Effector memory CD8-positive, alpha-beta T cell (primary cell): ENCODE results near the gene MYO1E.
"Not testable (repeated sequence)": the region's sequence is repeated elsewhere in the genome, so short reads cannot be mapped to it uniquely, and the experiment has no call there.

ENCODE experiments used
- ATAC-seq: fragments of 150-1000 bp; cut with Tn5 transposase; replicated peaks from 2 replicates; pipeline ENCODE4 v1.10.0; 2021; ENCODE audit warnings: mild to moderate bottlenecking, moderate library complexity
- DNase-seq, 3 experiments: peaks; one replicate each; pipeline ENCODE4 v3.0.0; 2021
- H3K27ac Mint-ChIP-seq, 2 donors: one replicate each; pipeline ENCODE4 v1.8.0; 2022; ENCODE audit warnings: mild to moderate bottlenecking in 2 of 2, mixed read lengths in 2 of 2, moderate library complexity in 2 of 2
- H3K27me3 Mint-ChIP-seq, 2 donors: one replicate each; pipeline ENCODE4 v1.8.0; 2022; ENCODE audit warnings: mixed read lengths in 2 of 2
- H3K36me3 Mint-ChIP-seq: one replicate; pipeline ENCODE4 v1.8.0; 2022; ENCODE audit warnings: mild to moderate bottlenecking, moderate library complexity, mixed read lengths; ENCODE audit not compliant: insufficient read depth
- H3K4me1 Mint-ChIP-seq, 2 donors: one replicate each; pipeline ENCODE4 v1.8.0; 2022; ENCODE audit warnings: low read depth in 2 of 2, mixed read lengths in 2 of 2
- H3K4me3 Mint-ChIP-seq, 2 donors: one replicate each; pipeline ENCODE4 v1.8.0; 2022; ENCODE audit warnings: mild to moderate bottlenecking in 2 of 2, mixed read lengths in 2 of 2, moderate library complexity in 2 of 2
- H3K9me3 Mint-ChIP-seq, 2 donors: one replicate each; pipeline ENCODE4 v1.8.0; 2022; ENCODE audit warnings: mixed read lengths in 2 of 2

The MYO1E gene

DNA sequence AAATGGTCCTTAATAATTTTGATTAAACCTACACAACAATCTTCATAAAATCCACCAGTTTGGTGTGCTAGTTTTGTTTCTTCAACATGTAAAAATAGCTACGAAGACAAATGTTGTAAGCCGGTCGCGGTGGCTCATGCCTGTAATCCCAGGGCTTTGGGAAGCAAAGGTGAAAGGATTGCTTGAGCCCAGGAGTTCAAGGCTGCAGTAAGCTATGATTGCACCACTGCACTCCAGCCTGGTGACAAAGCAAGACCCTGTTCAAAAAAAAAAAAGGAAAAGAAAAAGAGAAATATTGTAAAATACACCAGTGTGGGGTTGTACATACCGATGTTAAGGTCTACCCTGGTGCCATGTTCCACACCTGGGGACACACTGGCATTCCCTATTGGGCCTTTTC, 91.0 kb downstream of the MYO1E start:
- Mint-ChIP-seq H3K9me3 (no peaks in the 10 kb centered on the region), H3K27me3 (peaks cover 5 to 28% of the 10 kb centered on the region in 2 donors), H3K36me3 (no peaks in the 10 kb centered on the region), H3K4me1 (peaks cover 3 to 7% of the 10 kb centered on the region in 2 donors), H3K4me3 (no peak overlapping the region), H3K27ac (no peak overlapping the region)
- ATAC-seq (no peak), DNase-seq (no peak)

GRCh38 chr15:59280855-59281254, 91.8 kb downstream of the MYO1E start:
- DNase-seq (no peak), ATAC-seq (no peak)
- H3K9me3 Mint-ChIP-seq, result no peaks in the 10 kb centered on the region
- H3K4me1 Mint-ChIP-seq, result peaks cover 3 to 7% of the 10 kb centered on the region in 2 donors
- H3K27ac Mint-ChIP-seq, result no peak overlapping the region
- no peaks in the 10 kb centered on the region for H3K36me3 Mint-ChIP-seq
- no peak overlapping the region for H3K4me3 Mint-ChIP-seq
- H3K27me3 Mint-ChIP-seq, result peaks cover 5 to 37% of the 10 kb centered on the region in 2 donors

DNA sequence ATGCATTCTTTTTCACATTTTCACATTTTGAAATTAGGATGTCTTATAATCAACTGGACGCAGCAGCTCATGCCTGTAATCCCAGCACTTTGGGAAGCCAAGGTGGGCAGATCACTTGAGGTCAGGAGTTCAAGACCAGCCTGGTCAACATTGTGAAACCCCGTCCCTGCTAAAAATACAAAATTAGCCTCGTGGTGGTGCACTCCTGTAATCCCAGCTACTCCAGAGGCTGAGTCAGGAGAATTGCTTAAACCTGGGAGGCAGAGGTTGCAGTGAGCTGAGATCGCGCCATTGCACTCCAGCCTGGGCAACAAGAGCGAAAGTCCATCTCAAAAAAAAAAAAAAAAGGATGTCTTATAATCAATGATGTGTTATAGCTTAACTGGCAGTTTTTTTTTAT, 92.4 kb downstream of the MYO1E start:
- not testable (repeated sequence) for H3K27ac Mint-ChIP-seq, DNase-seq, H3K9me3 Mint-ChIP-seq, H3K4me3 Mint-ChIP-seq, H3K4me1 Mint-ChIP-seq, H3K36me3 Mint-ChIP-seq, ATAC-seq
- peaks cover 9 to 42% of the 10 kb centered on the region in 2 donors for H3K27me3 Mint-ChIP-seq

- DNase-seq (no peak), ATAC-seq (no peak)
- Mint-ChIP-seq H3K4me3 (no peak overlapping the region), H3K27ac (no peak overlapping the region), H3K4me1 (peaks cover 6 to 7% of the 10 kb centered on the region in 2 donors), H3K36me3 (no peaks in the 10 kb centered on the region), H3K9me3 (no peaks in the 10 kb centered on the region), H3K27me3 (peaks cover 12 to 55% of the 10 kb centered on the region in 2 donors)
These were observed 93.6 kb downstream of the MYO1E start for GRCh38 chr15:59279023-59279422.

- no peak overlapping the region for H3K27ac Mint-ChIP-seq
- DNase-seq (no peak), ATAC-seq (no peak)
- H3K4me1 Mint-ChIP-seq, result peaks cover 1 to 4% of the 10 kb centered on the region in 2 donors
- H3K4me3 Mint-ChIP-seq, result no peak overlapping the region
- H3K9me3 Mint-ChIP-seq, result no peaks in the 10 kb centered on the region
- no peaks in the 10 kb centered on the region for H3K36me3 Mint-ChIP-seq
- peaks cover 12 to 51% of the 10 kb centered on the region in 2 donors for H3K27me3 Mint-ChIP-seq
These were observed 94.6 kb downstream of the MYO1E start for GRCh38 chr15:59278120-59278519.

DNA sequence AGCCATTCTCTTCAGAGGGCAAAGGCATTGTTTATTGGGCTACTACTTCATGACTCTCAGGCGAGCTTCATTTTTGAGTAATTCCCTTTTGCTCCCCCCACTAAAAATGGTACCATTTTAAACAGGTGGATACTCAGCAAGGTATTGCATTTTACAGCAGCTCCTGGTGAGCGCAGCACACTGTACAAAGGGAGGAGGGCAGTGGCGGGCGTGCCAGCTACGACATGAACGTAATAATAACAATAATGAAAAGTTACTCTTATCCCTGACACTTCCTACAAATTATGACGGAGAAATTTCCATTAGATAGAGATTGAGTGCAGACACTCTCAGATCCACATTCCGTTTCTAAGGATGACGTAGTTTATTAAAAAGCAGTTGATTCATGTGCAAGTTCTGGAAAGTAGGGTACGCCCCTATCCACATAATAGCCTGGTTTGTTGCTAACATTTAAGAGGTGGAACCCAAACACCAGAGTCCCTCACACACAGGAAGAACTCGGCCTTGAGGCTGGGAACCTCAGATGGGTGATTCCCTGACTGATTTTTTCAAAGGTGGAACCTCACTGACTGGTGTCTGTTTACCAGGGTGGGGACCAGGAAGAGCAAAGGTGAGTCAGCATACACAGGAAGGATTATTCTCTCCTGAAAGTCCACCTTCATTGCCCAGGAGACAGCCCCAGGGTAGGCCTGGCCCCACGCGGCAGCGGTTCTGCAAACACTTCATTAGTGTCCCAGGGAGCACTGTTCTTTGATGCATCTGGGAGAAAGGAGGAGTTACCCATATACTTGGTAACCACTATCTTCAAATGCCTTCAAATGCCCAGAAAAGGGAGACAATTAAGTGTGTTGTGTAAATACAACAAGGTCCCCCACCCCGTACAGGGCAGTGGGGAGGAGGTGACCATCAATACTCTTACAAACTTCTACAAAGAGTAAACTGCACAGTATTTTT, 96.2 kb downstream of the MYO1E start:
- no peak for ATAC-seq
- H3K4me1 Mint-ChIP-seq, result peaks cover 0 to 4% of the 10 kb centered on the region in 2 donors
- H3K36me3 Mint-ChIP-seq, result no peaks in the 10 kb centered on the region
- H3K27ac Mint-ChIP-seq, result no peak overlapping the region
- DNase-seq, result no peak
- peaks cover 12 to 35% of the 10 kb centered on the region in 2 donors for H3K27me3 Mint-ChIP-seq
- no peaks in the 10 kb centered on the region for H3K9me3 Mint-ChIP-seq
- H3K4me3 Mint-ChIP-seq, result no peak overlapping the region

- Mint-ChIP-seq H3K36me3 (no peaks in the 10 kb centered on the region), H3K9me3 (no peaks in the 10 kb centered on the region), H3K27ac (no peak overlapping the region), H3K4me1 (peaks cover 0 to 4% of the 10 kb centered on the region in 2 donors), H3K4me3 (no peak overlapping the region), H3K27me3 (peaks cover 9 to 31% of the 10 kb centered on the region in 2 donors)
- DNase-seq (no peak), ATAC-seq (no peak)
These were observed 98.3 kb downstream of the MYO1E start for GRCh38 chr15:59274126-59274970.

DNA sequence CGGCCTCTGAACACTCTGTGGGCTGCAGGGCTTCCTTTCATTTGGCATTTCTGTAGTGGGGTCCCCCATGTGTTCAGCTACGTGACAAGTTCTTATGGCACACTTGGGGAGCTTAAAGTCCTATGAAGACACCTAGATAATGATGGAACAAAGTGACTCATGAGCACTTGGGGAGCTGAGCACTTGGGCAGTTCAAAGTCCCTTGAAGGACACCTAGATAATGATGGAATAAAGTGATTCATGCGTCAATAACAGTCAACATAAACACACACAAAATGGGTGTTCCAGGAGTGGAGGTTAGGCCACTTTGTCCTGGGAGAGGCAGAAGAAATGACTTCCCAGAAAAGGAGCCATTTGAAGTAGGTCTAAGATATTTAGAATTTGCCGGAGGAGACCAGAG, 99.4 kb downstream of the MYO1E start:
- no peak for DNase-seq
- Mint-ChIP-seq H3K9me3 (no peaks in the 10 kb centered on the region), H3K4me3 (no peak overlapping the region), H3K27ac (no peak overlapping the region), H3K4me1 (peaks cover 0 to 4% of the 10 kb centered on the region in 2 donors), H3K27me3 (peaks cover 20 to 39% of the 10 kb centered on the region in 2 donors), H3K36me3 (no peaks in the 10 kb centered on the region)
- no peak for ATAC-seq

GRCh38 chr15:59271595-59272201, 101.0 kb downstream of the MYO1E start:
- H3K4me3 Mint-ChIP-seq, result no peak overlapping the region
- peaks cover 29 to 44% of the 10 kb centered on the region in 2 donors for H3K27me3 Mint-ChIP-seq
- ATAC-seq (no peak), DNase-seq (no peak)
- H3K4me1 Mint-ChIP-seq, result peaks cover 0 to 4% of the 10 kb centered on the region in 2 donors
- no peaks in the 10 kb centered on the region for H3K36me3 Mint-ChIP-seq
- H3K27ac Mint-ChIP-seq, result no peak overlapping the region
- H3K9me3 Mint-ChIP-seq, result no peaks in the 10 kb centered on the region

- ATAC-seq (no peak), DNase-seq (no peak)
- H3K27ac Mint-ChIP-seq, result no peak overlapping the region
- H3K4me3 Mint-ChIP-seq, result no peak overlapping the region
- H3K9me3 Mint-ChIP-seq, result no peaks in the 10 kb centered on the region
- H3K36me3 Mint-ChIP-seq, result no peaks in the 10 kb centered on the region
- no peaks in the 10 kb centered on the region for H3K4me1 Mint-ChIP-seq
- peaks cover 16 to 23% of the 10 kb centered on the region in 2 donors for H3K27me3 Mint-ChIP-seq
These were observed 103.7 kb downstream of the MYO1E start for GRCh38 chr15:59268852-59269407.

GRCh38 chr15:59268168-59268851, 104.4 kb downstream of the MYO1E start:
- ATAC-seq, result no peak
- no peak overlapping the region for H3K27ac Mint-ChIP-seq

DNA sequence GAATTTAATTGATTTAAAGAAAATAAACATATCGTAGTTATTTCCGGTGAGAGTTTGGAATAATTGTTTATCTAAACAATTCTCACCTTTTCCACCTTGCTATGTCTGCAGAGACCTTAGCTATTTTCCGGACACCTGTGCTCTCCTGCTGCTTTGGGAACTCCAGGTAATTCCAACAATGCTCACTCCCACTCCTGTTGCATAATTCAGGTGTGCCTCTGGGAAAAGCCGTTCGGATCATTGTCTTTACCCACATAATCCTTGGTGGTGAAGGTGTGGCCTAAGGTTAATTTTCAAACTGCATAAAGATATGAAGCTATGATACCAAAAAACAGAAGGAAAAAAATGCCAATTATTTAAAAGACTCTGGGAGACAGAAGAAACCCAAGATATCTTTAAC, 106.6 kb downstream of the MYO1E start:
- no peak overlapping the region for H3K4me3 Mint-ChIP-seq
- no peak overlapping the region for H3K27ac Mint-ChIP-seq
- H3K27me3 Mint-ChIP-seq, result peaks cover 16 to 23% of the 10 kb centered on the region in 2 donors
- H3K9me3 Mint-ChIP-seq, result no peaks in the 10 kb centered on the region
- H3K36me3 Mint-ChIP-seq, result no peaks in the 10 kb centered on the region
- no peaks in the 10 kb centered on the region for H3K4me1 Mint-ChIP-seq
- no peak for DNase-seq
- ATAC-seq, result no peak

More at GRCh38 chr15:59268168-59268851, 104.4 kb downstream of the MYO1E start:
- no peak for DNase-seq
- Mint-ChIP-seq H3K9me3 (no peaks in the 10 kb centered on the region), H3K27me3 (peaks cover 16 to 23% of the 10 kb centered on the region in 2 donors), H3K36me3 (no peaks in the 10 kb centered on the region), H3K4me3 (no peak overlapping the region), H3K4me1 (no peaks in the 10 kb centered on the region)
